Suprapubic skin (tissue), 4 donors: ENCODE data around the gene SPON2.

Experiments used
- CTCF ChIP-seq, 2 donors: fragments of 200-600 bp in 1 of 2; fragments of 450-650 bp in 1 of 2; sonication (generic) in 1 of 2; IDR thresholded peaks; one replicate each; pipeline ENCODE4 v1.5.1; 2016 to 2019; ENCODE audit warnings: antibody characterized with exemption in 2 of 2, mild to moderate bottlenecking in 1 of 2, moderate library complexity in 1 of 2
- EP300 ChIP-seq: sonication (generic); formaldehyde crosslinking; IDR thresholded peaks from one replicate; pipeline ENCODE4 v1.6.1; 2017; ENCODE audit warnings: antibody characterized with exemption
- POLR2A ChIP-seq, 2 donors: fragments of 450-650 bp; IDR thresholded peaks; one replicate each; pipeline ENCODE4 v1.6.1; 2017; ENCODE audit warnings: antibody characterized with exemption in 2 of 2, mild to moderate bottlenecking in 2 of 2, moderate library complexity in 2 of 2
- POLR2AphosphoS5 ChIP-seq, 3 donors: sonication (generic); formaldehyde crosslinking; IDR thresholded peaks; one replicate each; pipeline ENCODE4 v1.6.1; 2017; ENCODE audit warnings: antibody characterized with exemption in 3 of 3

GRCh38 chr4:1168191-1169101, 3.9 kb downstream of the SPON2 start:
- TF ChIP-seq EP300 (no peak), CTCF (IDR thresholded peaks at IDR 0.05) (no peak), POLR2A (IDR thresholded peaks at IDR 0.05) (no peak), POLR2AphosphoS5 (IDR thresholded peaks at IDR 0.05) (no peak)
